Gastroesophageal sphincter (tissue), 4 donors: ENCODE data around the gene GABBR2. TPM values are rescaled to one million over a fixed set of nuclear protein-coding genes. Genes with fewer than 3 reads are reported as not detected.

Experiments used
- ATAC-seq: fragments of 150-250 bp; one replicate; pipeline ENCODE4 v1.9.1; 2016; ENCODE audit warnings: mild to moderate bottlenecking, moderate library complexity
- H3K27ac ChIP-seq, 4 donors: fragments of 200-600 bp; sonication (generic) in 3 of 4; 1 replicate in 3 of 4; 2 replicates in 1 of 4; pipeline ENCODE4 v1.5.1; 2016 to 2019
- H3K27me3 ChIP-seq: fragments of 200-600 bp; sonication (generic); one replicate; pipeline ENCODE4 v1.5.1; 2019
- H3K36me3 ChIP-seq, 2 donors: fragments of 200-600 bp; sonication (generic); one replicate each; pipeline ENCODE4 v1.5.1; 2019; ENCODE audit warnings: control low read depth in 1 of 2
- H3K4me1 ChIP-seq, 3 donors: fragments of 200-600 bp; sonication (generic); 1 replicate in 2 of 3; 2 replicates in 1 of 3; pipeline ENCODE4 v1.5.1; 2016 to 2019; ENCODE audit warnings: control low read depth in 2 of 3
- H3K4me3 ChIP-seq, 2 donors: fragments of 200-600 bp; sonication (generic); one replicate each; pipeline ENCODE4 v1.5.1; 2019; ENCODE audit warnings: mild to moderate bottlenecking in 1 of 2, moderate library complexity in 1 of 2
- H3K9me3 ChIP-seq, 3 donors: fragments of 200-600 bp; sonication (generic); one replicate each; pipeline ENCODE4 v1.5.1; 2017 to 2019; ENCODE audit warnings: control low read depth in 2 of 3
- EP300 ChIP-seq: sonication (generic); formaldehyde crosslinking; IDR thresholded peaks from one replicate; pipeline ENCODE4 v1.6.1; 2017; ENCODE audit warnings: antibody characterized with exemption, mild to moderate bottlenecking
- POLR2A ChIP-seq, 2 donors: fragments of 450-650 bp; IDR thresholded peaks; one replicate each; pipeline ENCODE4 v1.6.1; 2017; ENCODE audit warnings: antibody characterized with exemption in 2 of 2, mild to moderate bottlenecking in 2 of 2, moderate library complexity in 1 of 2
- POLR2AphosphoS5 ChIP-seq: sonication (generic); formaldehyde crosslinking; IDR thresholded peaks from one replicate; pipeline ENCODE4 v1.6.1; 2017; ENCODE audit warnings: antibody characterized with exemption
- WGBS, 2 donors: methylation state at CpG; one replicate each; pipeline ENCODE4 v1.1.5; 2018; ENCODE audit warnings: low coverage in 1 of 2; 5-methylcytosine and 5-hydroxymethylcytosine counted together
- total RNA-seq, 4 donors: library from RNA; depleted of rRNA; stranded (reverse); fragments of >200 nt; gene quantifications; one replicate each; pipeline ENCODE4 v1.1.0, GENCODE V29; 2016
- TF ChIP-seq, protein P1 (sequence below), 4 experiments: fragments of 200-600 bp in 2 of 4; fragments of 450-650 bp in 2 of 4; sonication (generic) in 1 of 4; IDR thresholded peaks; one replicate each; pipeline ENCODE4 v1.5.1; 2017 to 2019; ENCODE audit warnings: antibody characterized with exemption in 4 of 4, mild to moderate bottlenecking in 2 of 4, moderate library complexity in 2 of 4

GABBR2 gene
- total RNA-seq, 4 donors from 2014 or later = 0.04 to 0.25 TPM; not detected in 2

DNA sequence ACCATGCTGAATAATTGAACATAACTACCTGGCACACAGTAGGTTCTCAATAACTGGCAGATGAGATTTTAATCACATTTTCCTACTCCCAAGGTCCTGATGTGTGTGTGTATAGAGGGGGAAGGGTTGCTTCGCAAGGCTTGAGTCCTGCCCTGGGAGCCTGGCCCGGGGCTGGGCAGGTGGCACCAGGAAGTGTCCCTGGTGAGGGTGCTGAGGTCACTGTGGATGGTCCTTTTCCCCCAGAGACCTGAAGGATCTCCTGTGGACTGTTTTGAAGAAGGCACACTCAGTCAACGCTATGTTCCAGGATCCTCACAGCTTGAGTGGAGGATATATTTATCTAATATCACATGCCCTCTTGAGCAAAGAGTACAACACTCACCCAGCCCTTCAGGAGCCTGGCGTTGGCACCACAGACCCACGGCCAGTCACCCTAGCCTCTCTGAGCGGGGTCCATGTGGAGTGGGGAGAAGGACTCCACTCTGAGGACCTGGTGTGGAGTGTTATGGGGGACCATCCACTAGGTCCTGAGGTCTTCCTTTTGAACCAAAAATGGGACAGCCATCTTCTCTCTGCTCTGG is 177.8 kb downstream of the GABBR2 start:
- TF ChIP-seq EP300 (no peak), POLR2AphosphoS5 (no peak), POLR2A (IDR thresholded peaks at IDR 0.05) (no peak)
- TF ChIP-seq, protein P1, sequence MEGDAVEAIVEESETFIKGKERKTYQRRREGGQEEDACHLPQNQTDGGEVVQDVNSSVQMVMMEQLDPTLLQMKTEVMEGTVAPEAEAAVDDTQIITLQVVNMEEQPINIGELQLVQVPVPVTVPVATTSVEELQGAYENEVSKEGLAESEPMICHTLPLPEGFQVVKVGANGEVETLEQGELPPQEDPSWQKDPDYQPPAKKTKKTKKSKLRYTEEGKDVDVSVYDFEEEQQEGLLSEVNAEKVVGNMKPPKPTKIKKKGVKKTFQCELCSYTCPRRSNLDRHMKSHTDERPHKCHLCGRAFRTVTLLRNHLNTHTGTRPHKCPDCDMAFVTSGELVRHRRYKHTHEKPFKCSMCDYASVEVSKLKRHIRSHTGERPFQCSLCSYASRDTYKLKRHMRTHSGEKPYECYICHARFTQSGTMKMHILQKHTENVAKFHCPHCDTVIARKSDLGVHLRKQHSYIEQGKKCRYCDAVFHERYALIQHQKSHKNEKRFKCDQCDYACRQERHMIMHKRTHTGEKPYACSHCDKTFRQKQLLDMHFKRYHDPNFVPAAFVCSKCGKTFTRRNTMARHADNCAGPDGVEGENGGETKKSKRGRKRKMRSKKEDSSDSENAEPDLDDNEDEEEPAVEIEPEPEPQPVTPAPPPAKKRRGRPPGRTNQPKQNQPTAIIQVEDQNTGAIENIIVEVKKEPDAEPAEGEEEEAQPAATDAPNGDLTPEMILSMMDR (IDR thresholded peaks at IDR 0.05) = no peak
- peaks cover 23% of the 10 kb centered on the region for H3K27me3 ChIP-seq
- H3K4me3 ChIP-seq = no peak overlapping the region
- 100% methylated on average over 1 to 2 of the region's 6 CpGs for WGBS, 2 donors
- no peak for ATAC-seq
- H3K9me3 ChIP-seq = no peaks in the 10 kb centered on the region
- no peak overlapping the region for H3K27ac ChIP-seq
- no peaks in the 10 kb centered on the region for H3K4me1 ChIP-seq
- H3K36me3 ChIP-seq = no peaks in the 10 kb centered on the region

DNA sequence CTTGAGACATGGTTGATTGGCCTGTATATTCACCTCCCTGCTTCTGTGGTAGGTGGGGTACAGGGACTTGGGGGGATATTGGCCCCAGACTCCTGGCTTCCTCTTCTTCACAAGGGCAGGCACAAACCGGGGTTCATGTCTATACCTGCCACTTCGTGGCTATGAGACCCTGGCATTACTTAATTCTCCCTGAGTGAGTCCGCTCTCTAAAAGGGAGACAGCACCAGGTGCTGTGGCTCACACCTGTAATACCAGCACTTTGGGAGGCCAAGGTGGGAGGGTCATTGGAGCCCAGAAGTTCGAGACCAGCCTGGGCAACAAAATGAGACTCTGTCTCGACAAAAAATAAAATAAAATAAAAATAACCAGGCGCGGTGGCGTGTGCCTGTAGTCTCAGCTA is 178.5 kb downstream of the GABBR2 start:
- Histone ChIP-seq H3K9me3 (no peaks in the 10 kb centered on the region), H3K4me3 (no peak overlapping the region), H3K27ac (no peak overlapping the region), H3K27me3 (peaks cover 23% of the 10 kb centered on the region), H3K4me1 (no peaks in the 10 kb centered on the region), H3K36me3 (no peaks in the 10 kb centered on the region)
- WGBS, 2 donors = 70 to 81% methylated on average over 6 to 8 of the region's 8 CpGs
- TF ChIP-seq EP300 (no peak), POLR2AphosphoS5 (no peak), POLR2A (IDR thresholded peaks at IDR 0.05) (no peak)
- TF ChIP-seq, protein P1 (IDR thresholded peaks at IDR 0.05) = no peak
- ATAC-seq = no peak

DNA sequence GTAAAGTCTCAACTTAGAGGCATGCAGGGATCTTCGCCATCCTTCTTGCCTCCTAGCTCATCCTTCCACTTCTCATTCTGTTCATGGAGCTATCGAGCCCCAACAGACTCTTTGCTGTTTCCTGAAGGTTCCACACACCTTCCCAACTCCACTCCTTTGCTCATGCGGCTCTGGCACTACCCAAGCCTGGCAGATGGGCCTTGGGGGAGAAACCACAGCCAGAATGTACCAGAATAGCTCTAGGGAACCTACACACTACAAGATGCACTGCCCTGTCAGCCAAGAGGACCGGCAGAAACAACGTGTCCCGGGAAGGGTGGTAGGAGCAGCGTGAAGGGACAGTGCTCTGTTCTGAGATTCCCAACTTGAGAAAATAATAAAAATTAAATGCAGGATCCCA is 178.9 kb downstream of the GABBR2 start:
- TF ChIP-seq, protein P1 (IDR thresholded peaks at IDR 0.05) = no peak
- TF ChIP-seq POLR2AphosphoS5 (no peak), EP300 (no peak), POLR2A (IDR thresholded peaks at IDR 0.05) (no peak)
- Histone ChIP-seq H3K4me1 (no peaks in the 10 kb centered on the region), H3K36me3 (no peaks in the 10 kb centered on the region), H3K4me3 (no peak overlapping the region), H3K27ac (no peak overlapping the region), H3K27me3 (peaks cover 23% of the 10 kb centered on the region), H3K9me3 (no peaks in the 10 kb centered on the region)
- WGBS, 2 donors = 82 to 91% methylated on average over 5 of the region's 7 CpGs
- ATAC-seq = no peak

DNA sequence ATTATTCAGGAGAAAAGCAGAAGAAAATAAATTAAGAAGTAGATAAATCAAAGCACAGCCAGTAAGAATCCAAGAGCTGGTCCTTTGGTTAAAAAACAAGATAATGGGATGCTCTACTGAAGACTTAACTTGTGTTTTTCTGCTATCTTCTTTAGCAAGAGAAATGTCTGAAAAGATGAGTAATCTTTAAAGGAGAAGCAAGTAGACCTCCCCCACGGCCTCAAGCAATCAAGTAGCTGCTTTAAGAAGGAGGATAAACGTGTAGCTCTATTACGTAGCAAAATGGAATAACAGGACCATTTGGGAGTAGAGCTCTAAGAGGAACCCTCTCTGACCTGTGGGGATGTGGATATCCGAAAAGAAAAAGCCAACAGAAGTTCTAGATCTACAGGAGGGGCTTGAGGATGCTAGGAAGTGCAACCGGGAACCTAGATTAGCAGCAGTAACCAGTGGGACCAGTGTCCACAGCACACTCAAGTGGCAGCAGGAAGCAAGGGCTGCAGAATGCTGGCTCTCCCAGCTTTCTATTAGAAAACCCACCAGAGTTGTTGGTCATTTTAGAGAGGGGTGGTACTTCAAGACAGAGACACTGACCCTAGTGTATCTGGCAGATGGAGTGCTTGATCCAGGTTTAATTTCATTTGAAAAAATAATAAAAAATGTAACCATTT is 185.4 kb downstream of the GABBR2 start:
- no peak for ATAC-seq
- TF ChIP-seq, protein P1 (IDR thresholded peaks at IDR 0.05) = no peak
- TF ChIP-seq EP300 = no peak
- no peak for TF ChIP-seq POLR2A (IDR thresholded peaks at IDR 0.05)
- no peak for TF ChIP-seq POLR2AphosphoS5
- WGBS, 2 donors = 25 to 44% methylated on average over 4 to 5 of the region's 5 CpGs

DNA sequence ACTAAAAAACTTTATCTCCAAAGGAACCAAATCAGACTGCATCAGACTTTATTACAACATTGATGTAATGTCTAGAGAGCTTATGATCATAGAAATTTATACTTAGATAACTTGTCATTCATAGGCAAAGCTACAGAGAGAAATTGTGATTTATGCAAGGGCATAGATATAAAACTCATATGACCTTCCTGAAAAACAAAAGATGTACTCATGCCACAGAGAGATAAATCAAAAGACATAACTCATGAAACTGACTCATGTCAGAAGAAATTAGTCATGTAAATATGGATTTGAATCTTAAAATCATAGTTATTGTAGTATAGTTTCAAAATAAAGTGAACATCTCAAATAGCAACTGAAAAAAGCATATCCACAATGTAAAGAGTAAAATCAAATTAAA is 186.2 kb downstream of the GABBR2 start:
- H3K9me3 ChIP-seq = peaks cover 0 to 7% (median 0%) of the 10 kb centered on the region in 3 donors
- no peak overlapping the region for H3K27ac ChIP-seq
- no peaks in the 10 kb centered on the region for H3K4me1 ChIP-seq
- no peaks in the 10 kb centered on the region for H3K36me3 ChIP-seq
- no peak for ATAC-seq
- no peak overlapping the region for H3K4me3 ChIP-seq
- peaks cover 5% of the 10 kb centered on the region for H3K27me3 ChIP-seq
- TF ChIP-seq, protein P1 (IDR thresholded peaks at IDR 0.05) = no peak
- TF ChIP-seq EP300 (no peak), POLR2A (IDR thresholded peaks at IDR 0.05) (no peak), POLR2AphosphoS5 (no peak)

More for the DNA sequence above, 185.4 kb downstream of the GABBR2 start:
- H3K27me3 ChIP-seq = peaks cover 5% of the 10 kb centered on the region
- H3K27ac ChIP-seq = no peak overlapping the region
- H3K36me3 ChIP-seq = no peaks in the 10 kb centered on the region
- H3K4me3 ChIP-seq = no peak overlapping the region
- no peaks in the 10 kb centered on the region for H3K4me1 ChIP-seq
- H3K9me3 ChIP-seq = peaks cover 0 to 7% (median 0%) of the 10 kb centered on the region in 3 donors
